HCT116 (cell line): Measurements from ENCODE around the gene CALN1. TPM values are rescaled to one million over a fixed set of nuclear protein-coding genes. Genes with fewer than 3 reads are reported as not detected.

ENCODE experiments used
- ATAC-seq: fragments of 200-7000 bp; cut with Tn5 transposase; 2 replicates; pipeline ENCODE4 v1.9.1; 2020; ENCODE audit warnings: mild to moderate bottlenecking, moderate library complexity
- BruUV-seq: library from RNA; stranded (reverse); fragments of 400-500 nt; replicated peaks from 2 replicates; lab custom pipeline; 2021; lab: Mats Ljungman, UMichigan
- CTCF ChIA-PET: fragments of 300-600 bp; sonication (Branson Sonifier 250); formaldehyde crosslinking; loops from one replicate; lab custom pipeline; 2021; ENCODE audit warnings: antibody characterized with exemption; lab: Charles Lee
- POLR2A ChIA-PET: fragments of 300-600, 350-600 bp; sonication (Branson Sonifier 250); formaldehyde crosslinking; loops from one replicate; lab custom pipeline; 2021; ENCODE audit warnings: antibody characterized with exemption; lab: Charles Lee
- RAD21 ChIA-PET, 2 experiments: fragments of 300-600 bp; sonication (Branson Sonifier 250); formaldehyde crosslinking; loops; one replicate each; lab custom pipeline; 2023; ENCODE audit warnings: low total read pairs in 2 of 2; ENCODE audit not compliant: uncharacterized antibody in 2 of 2, unreplicated experiment in 2 of 2, low non-redundant PET in 1 of 2; lab: Charles Lee
- DNase-seq: peaks from one replicate; pipeline ENCODE4 v3.0.0-alpha.2; 2010; ENCODE audit warnings: low read depth, low spot score
- H2AFZ ChIP-seq: fragments of 200-600 bp; shearing (Covaris generic), sonication (generic); 2 replicates; pipeline ENCODE4 v1.6.1; 2017; ENCODE audit warnings: low read depth, mixed run types, mixed read lengths, antibody characterized with exemption, low read length; ENCODE audit not compliant: poor library complexity, severe bottlenecking
- H3K27ac ChIP-seq: 2 replicates; pipeline ENCODE4 v1.5.1; 2012; ENCODE audit warnings: low read depth, low read length
- H3K27me3 ChIP-seq: fragments of 200-600 bp; sonication (generic); 2 replicates; pipeline ENCODE4 v1.6.1; 2016; ENCODE audit warnings: mixed run types, low read length, mixed read lengths; ENCODE audit not compliant: insufficient read depth
- H3K36me3 ChIP-seq, 2 experiments: fragments of 200-500 bp in 1 of 2; fragments of 200-600 bp in 1 of 2; sonication (Bioruptor generic) in 1 of 2; sonication (generic) in 1 of 2; 2 replicates each; pipeline versions ENCODE4 v1.5.1 to v1.6.1; 2014 to 2016; ENCODE audit warnings: low read length in 2 of 2, inconsistent platforms in 1 of 2, mixed read lengths in 1 of 2, mixed run types in 1 of 2; ENCODE audit not compliant: insufficient read depth in 2 of 2, control insufficient read depth in 1 of 2
- H3K4me1 ChIP-seq, 2 experiments: fragments of 200-600 bp in 1 of 2; sonication (generic) in 1 of 2; 2 replicates each; pipeline versions ENCODE4 v1.5.1 to v1.6.1; 2012 to 2017; ENCODE audit warnings: low read length in 2 of 2, inconsistent platforms in 1 of 2, mild to moderate bottlenecking in 1 of 2, mixed read lengths in 1 of 2, mixed run types in 1 of 2, moderate library complexity in 1 of 2; ENCODE audit not compliant: insufficient read depth in 2 of 2, control insufficient read depth in 1 of 2
- H3K4me2 ChIP-seq: fragments of 200-600 bp; sonication (generic); 2 replicates; pipeline ENCODE4 v1.6.1; 2017; ENCODE audit warnings: mixed run types, low read length, mixed read lengths
- H3K4me3 ChIP-seq, 2 experiments: fragments of 200-600 bp in 1 of 2; sonication (generic) in 1 of 2; replicated peaks in 1 of 2; 2 replicates each; pipeline ENCODE4 v1.5.1; 2011 to 2016; ENCODE audit warnings: low read length in 2 of 2, control low read depth in 1 of 2, low read depth in 1 of 2, mild to moderate bottlenecking in 1 of 2, mixed read lengths in 1 of 2, mixed run types in 1 of 2
- H3K79me2 ChIP-seq: fragments of 200-600 bp; sonication (generic); 2 replicates; pipeline ENCODE4 v1.6.1; 2017; ENCODE audit warnings: mild to moderate bottlenecking, mixed run types, low read length, moderate library complexity, mixed read lengths; ENCODE audit not compliant: insufficient read depth
- H3K9ac ChIP-seq: fragments of 200-600 bp; sonication (generic); 2 replicates; pipeline ENCODE4 v1.6.1; 2016; ENCODE audit warnings: low read length, mixed read lengths
- H3K9me2 ChIP-seq: fragments of 200-600 bp; sonication (generic), shearing (Covaris generic); 2 replicates; pipeline ENCODE4 v1.6.1; 2017; ENCODE audit warnings: mixed run types, mild to moderate bottlenecking, moderate library complexity; ENCODE audit not compliant: insufficient read depth
- H3K9me3 ChIP-seq, 2 experiments: fragments of 200-500 bp in 1 of 2; fragments of 200-600 bp in 1 of 2; sonication (Bioruptor generic) in 1 of 2; sonication (generic) in 1 of 2; 2 replicates each; pipeline ENCODE4 v1.6.1; 2014 to 2017; ENCODE audit warnings: low read length in 2 of 2, mixed read lengths in 2 of 2, inconsistent platforms in 1 of 2, low read depth in 1 of 2, mild to moderate bottlenecking in 1 of 2, mixed run types in 1 of 2, moderate library complexity in 1 of 2; ENCODE audit not compliant: control insufficient read depth in 1 of 2, insufficient read depth in 1 of 2
- H4K20me1 ChIP-seq: fragments of 200-600 bp; sonication (generic), shearing (Covaris generic); 2 replicates; pipeline ENCODE4 v1.6.1; 2017; ENCODE audit warnings: mixed run types, mild to moderate bottlenecking, moderate library complexity; ENCODE audit not compliant: insufficient read depth
- CEBPB ChIP-seq: IDR thresholded peaks from 2 replicates; pipeline ENCODE4 v1.6.1; 2012; ENCODE audit warnings: low read depth
- ELF1 ChIP-seq: IDR thresholded peaks from 2 replicates; pipeline ENCODE4 v1.6.1; 2012; ENCODE audit warnings: low read depth, borderline replicate concordance
- FOSL1 ChIP-seq: IDR thresholded peaks from 2 replicates; pipeline ENCODE4 v1.6.1; 2012; ENCODE audit warnings: low read depth
- POLR2AphosphoS5 ChIP-seq: IDR thresholded peaks from 2 replicates; pipeline ENCODE4 v1.6.1; 2011; ENCODE audit warnings: mild to moderate bottlenecking, low read depth, low read length, moderate library complexity
- REST ChIP-seq: IDR thresholded peaks from 2 replicates; pipeline ENCODE4 v1.6.1; 2012; ENCODE audit warnings: low read depth
- SIN3A ChIP-seq: IDR thresholded peaks from 2 replicates; pipeline ENCODE4 v1.6.1; 2012; ENCODE audit warnings: low read depth
- SP1 ChIP-seq: IDR thresholded peaks from 2 replicates; pipeline ENCODE4 v1.6.1; 2012; ENCODE audit warnings: low read depth
- YY1 ChIP-seq: IDR thresholded peaks from 2 replicates; pipeline ENCODE4 v1.6.1; 2011; ENCODE audit warnings: low read length, low read depth, moderate library complexity, mild to moderate bottlenecking; ENCODE audit not compliant: insufficient replicate concordance; ENCODE audit errors: extremely low read depth
- intact Hi-C: fragments of 100-400 bp; cut with micrococcal nuclease; formaldehyde crosslinking; loops from 2 replicates; pipeline ENCODE4 v1.10.0; 2022
- total RNA-seq: library from RNA; stranded (reverse); gene quantifications from one replicate; pipeline ENCODE4 v1.2.1, GENCODE V29; 2021; ENCODE audit not compliant: unreplicated experiment
- TF ChIP-seq, protein P1 (sequence below): IDR thresholded peaks from 2 replicates; pipeline ENCODE4 v1.6.1; 2011; ENCODE audit warnings: mild to moderate bottlenecking, low read length, moderate library complexity; ENCODE audit not compliant: insufficient replicate concordance; ENCODE audit errors: extremely low read depth
- TF ChIP-seq, protein P2 (sequence below): IDR thresholded peaks from 2 replicates; pipeline ENCODE4 v1.6.1; 2012

Gene CALN1
- total RNA-seq, 1 experiment from 2014 or later, result 0.17 TPM

DNA sequence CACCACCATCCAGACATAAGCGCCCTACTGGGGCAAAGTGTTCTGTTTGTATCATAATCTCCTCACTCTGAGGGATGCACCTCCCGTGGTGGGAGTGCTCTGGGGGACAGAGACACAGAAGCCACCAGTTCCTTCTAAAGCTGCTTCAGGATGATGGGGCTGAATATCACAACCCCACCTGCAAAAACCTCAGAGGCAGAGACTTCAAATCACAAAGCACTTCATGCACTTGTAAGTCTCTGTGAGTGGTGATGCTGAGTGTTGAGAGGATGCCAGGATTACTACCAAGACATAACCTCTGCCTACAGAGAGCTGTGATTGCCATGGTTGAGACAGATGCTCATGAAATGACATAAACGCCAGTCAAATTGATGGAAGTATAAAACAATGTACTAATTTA is 255.5 kb downstream of the CALN1 start:
- H3K9ac ChIP-seq, result no peak overlapping the region
- no TSS peak for BruUV-seq
- no peaks in the 10 kb centered on the region for H3K79me2 ChIP-seq
- H3K4me3 ChIP-seq, result no peak overlapping the region
- RAD21 ChIA-PET, result no interaction called here
- ATAC-seq (no peak), DNase-seq (no peak)
- CTCF ChIA-PET, result no interaction called here
- POLR2A ChIA-PET, result no interaction called here
- intact Hi-C loops, result no loop called here
- peaks cover 0 to 3% of the 10 kb centered on the region in 2 experiments; a peak in 1 of 4 replicates for H3K9me3 ChIP-seq
- no peaks in the 10 kb centered on the region for H3K4me1 ChIP-seq
- TF ChIP-seq ELF1 (no peak), SP1 (no peak), YY1 (no peak), SIN3A (no peak), FOSL1 (no peak), CEBPB (no peak), POLR2AphosphoS5 (no peak)
- TF ChIP-seq, protein P1, sequence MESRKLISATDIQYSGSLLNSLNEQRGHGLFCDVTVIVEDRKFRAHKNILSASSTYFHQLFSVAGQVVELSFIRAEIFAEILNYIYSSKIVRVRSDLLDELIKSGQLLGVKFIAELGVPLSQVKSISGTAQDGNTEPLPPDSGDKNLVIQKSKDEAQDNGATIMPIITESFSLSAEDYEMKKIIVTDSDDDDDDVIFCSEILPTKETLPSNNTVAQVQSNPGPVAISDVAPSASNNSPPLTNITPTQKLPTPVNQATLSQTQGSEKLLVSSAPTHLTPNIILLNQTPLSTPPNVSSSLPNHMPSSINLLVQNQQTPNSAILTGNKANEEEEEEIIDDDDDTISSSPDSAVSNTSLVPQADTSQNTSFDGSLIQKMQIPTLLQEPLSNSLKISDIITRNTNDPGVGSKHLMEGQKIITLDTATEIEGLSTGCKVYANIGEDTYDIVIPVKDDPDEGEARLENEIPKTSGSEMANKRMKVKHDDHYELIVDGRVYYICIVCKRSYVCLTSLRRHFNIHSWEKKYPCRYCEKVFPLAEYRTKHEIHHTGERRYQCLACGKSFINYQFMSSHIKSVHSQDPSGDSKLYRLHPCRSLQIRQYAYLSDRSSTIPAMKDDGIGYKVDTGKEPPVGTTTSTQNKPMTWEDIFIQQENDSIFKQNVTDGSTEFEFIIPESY, result no peak
- TF ChIP-seq, protein P2, sequence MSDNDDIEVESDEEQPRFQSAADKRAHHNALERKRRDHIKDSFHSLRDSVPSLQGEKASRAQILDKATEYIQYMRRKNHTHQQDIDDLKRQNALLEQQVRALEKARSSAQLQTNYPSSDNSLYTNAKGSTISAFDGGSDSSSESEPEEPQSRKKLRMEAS, result no peak
- no peaks in the 10 kb centered on the region for H3K27me3 ChIP-seq
- no peak overlapping the region for H2AFZ ChIP-seq
- no peak overlapping the region for H3K4me2 ChIP-seq
- no peaks in the 10 kb centered on the region for H3K36me3 ChIP-seq
- no peak overlapping the region for H3K27ac ChIP-seq
- H3K9me2 ChIP-seq, result no peaks in the 10 kb centered on the region
- H4K20me1 ChIP-seq, result no peaks in the 10 kb centered on the region

DNA sequence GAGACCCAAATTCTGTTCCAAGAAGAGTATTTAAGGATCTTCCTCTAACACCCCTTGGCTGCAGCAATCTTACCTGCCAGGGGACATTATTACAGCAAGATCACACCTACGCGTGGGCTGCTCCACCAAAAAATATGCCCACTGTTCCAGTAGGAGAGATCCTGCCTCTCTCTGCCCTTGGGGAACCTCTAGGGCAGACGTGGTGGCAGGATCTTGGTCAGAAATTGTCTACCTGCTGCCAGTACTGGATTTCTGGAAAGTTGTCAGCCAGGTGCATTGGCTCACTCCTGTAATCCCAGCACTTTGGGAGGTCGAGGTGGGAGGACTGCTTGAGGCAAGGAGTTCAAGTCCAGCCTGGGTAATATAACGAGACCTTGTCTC is 259.0 kb downstream of the CALN1 start:
- H3K27me3 ChIP-seq, result no peaks in the 10 kb centered on the region
- intact Hi-C loops, result no loop called here
- ChIA-PET POLR2A (no interaction called here), RAD21 (no interaction called here), CTCF (no interaction called here)
- H2AFZ ChIP-seq, result no peak overlapping the region
- H3K79me2 ChIP-seq, result no peaks in the 10 kb centered on the region
- H3K9me2 ChIP-seq, result no peaks in the 10 kb centered on the region
- H3K36me3 ChIP-seq, result no peaks in the 10 kb centered on the region
- no peaks in the 10 kb centered on the region for H4K20me1 ChIP-seq
- no peaks in the 10 kb centered on the region for H3K4me1 ChIP-seq
- no TSS peak for BruUV-seq
- H3K4me2 ChIP-seq, result no peak overlapping the region
- TF ChIP-seq CEBPB, result no peak
- TF ChIP-seq, protein P2, result no peak
- TF ChIP-seq, protein P1, result no peak
- no peak for TF ChIP-seq REST
- H3K9ac ChIP-seq, result no peak overlapping the region
- H3K27ac ChIP-seq, result no peak overlapping the region
- ATAC-seq (no peak), DNase-seq (no peak)
- no peaks in the 10 kb centered on the region; a peak in 1 of 4 replicates for H3K9me3 ChIP-seq
- H3K4me3 ChIP-seq, result no peak overlapping the region
